Measurements from ENCODE around the gene GPC6.

GRCh38 chr13:93352616-93353015, 126.0 kb downstream of the GPC6 start:
- TF ChIP-seq CTCF (IDR thresholded peaks at IDR 0.05): no peak
- TF ChIP-seq POLR2A (IDR thresholded peaks at IDR 0.05): no peak
- no peak for TF ChIP-seq POLR2AphosphoS5 (IDR thresholded peaks at IDR 0.05)
- no peak for TF ChIP-seq EP300 (IDR thresholded peaks at IDR 0.05)
